Superior temporal gyrus (tissue), 1 donor: Measurements from ENCODE around the gene ARHGAP8.

Source experiments
- DNase-seq: peaks from one replicate; pipeline ENCODE4 v3.0.0-alpha.2; 2016; ENCODE audit errors: extremely low spot score

Gene ARHGAP8

DNA sequence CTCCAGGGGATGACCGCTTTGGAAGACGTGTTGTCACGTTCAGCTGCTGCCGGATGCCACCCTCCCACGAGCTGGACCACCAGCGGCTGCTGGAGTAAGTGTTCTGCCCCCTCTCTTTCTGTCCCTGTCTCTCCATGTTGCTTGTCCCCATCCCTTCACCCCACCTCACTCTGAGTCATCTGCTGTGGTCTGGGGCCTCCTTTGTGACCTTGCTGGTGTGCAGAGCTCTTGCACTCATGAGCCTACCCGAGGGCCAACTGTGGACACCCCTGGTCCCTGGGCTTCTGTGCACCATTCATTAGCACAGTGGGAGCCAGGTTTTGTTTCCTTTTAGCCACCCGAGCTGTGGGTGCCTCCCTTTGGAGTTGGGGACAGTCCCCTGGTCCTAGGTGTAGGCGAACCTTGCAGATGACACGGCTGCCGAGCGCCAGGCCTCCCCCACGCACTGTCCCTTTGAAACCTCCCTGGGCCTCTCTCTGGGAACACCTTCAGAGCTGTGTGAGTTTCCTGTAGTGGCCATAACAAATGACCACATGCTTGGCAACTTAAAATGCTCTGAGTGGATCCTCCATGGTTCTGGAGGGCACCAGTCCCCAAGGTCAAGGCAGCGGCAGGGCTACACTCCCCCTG lies 49.8 kb downstream of the ARHGAP8 start:
- no peak for DNase-seq

DNA sequence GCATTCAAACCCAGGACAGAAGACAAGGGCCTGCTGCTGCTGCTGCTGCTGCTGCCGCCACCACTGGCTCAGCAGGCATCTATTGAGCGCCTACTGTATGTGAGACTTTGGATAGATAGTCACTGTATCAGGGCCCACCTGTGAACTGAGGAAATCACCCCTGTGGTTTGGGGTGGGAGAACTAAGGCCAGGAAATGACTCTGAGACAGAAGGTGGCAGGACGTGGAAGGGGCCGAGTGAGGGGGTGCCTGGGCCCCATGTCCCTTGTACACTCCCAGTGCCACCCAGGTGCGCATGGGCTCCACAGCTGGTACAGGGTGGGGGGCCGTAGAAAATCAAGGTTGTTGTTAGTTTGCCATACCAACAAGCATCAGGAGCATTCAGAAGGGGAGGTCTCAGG lies 50.6 kb downstream of the ARHGAP8 start:
- no peak for DNase-seq

DNA sequence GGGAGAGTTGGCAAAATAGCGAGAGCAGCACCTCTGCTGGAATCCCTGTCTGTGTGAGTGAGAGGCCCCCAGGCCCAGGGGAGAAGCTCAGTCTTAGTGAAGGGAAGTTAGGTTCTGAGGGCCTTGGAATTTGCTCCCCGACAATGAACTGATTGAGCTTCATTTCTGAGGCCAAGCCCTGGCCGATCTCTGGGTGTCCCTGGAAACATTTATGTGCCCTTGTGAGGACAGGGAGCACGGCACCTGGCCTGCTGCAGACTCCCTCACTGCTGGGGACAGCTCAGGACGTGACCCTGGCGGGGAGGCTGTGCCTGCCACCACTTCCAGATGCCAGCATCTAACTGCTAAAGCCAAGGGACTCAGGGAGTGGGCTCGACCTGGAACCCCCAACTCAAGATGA lies 52.0 kb downstream of the ARHGAP8 start:
- DNase-seq: no peak

DNA sequence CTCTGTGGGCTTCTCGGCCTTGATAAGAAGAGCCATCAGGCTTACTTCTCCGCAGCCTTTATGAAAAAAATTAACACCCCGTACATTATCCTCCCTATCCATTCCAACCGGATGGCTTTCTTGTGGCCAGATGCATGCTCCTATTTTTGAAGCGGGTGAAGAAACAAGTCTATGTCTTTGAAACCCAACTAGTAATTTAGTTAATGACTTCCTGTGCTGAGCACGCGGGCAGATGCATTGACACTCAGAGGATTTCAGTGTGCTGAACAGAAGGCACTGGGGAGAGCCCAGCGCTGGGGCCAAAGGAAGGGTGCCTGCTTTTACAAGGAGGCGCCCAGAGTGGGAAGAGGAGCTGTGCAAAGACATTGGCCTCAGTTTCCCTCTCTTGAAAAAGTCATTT lies 53.3 kb downstream of the ARHGAP8 start:
- DNase-seq: no peak

DNA sequence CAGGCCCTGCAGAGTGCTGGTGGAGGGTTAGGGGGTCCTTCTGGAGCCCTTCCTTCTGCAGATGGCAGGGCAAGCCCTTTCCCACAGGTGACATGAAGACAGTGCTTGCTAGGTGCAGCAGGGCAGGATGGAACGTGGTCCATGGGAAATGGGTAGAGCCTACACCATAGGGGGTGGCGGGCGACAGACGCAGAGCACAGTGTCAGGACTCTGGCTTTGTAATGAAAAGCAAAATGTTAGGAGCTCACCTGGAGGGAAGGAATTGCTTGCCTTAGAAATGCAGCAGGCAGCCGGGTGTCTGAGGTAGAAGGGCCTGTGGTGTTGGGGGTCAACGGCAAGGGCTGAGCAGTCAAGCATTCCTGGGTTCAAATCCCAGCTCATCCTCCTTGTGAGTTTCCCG lies 54.9 kb downstream of the ARHGAP8 start:
- no peak for DNase-seq

DNA sequence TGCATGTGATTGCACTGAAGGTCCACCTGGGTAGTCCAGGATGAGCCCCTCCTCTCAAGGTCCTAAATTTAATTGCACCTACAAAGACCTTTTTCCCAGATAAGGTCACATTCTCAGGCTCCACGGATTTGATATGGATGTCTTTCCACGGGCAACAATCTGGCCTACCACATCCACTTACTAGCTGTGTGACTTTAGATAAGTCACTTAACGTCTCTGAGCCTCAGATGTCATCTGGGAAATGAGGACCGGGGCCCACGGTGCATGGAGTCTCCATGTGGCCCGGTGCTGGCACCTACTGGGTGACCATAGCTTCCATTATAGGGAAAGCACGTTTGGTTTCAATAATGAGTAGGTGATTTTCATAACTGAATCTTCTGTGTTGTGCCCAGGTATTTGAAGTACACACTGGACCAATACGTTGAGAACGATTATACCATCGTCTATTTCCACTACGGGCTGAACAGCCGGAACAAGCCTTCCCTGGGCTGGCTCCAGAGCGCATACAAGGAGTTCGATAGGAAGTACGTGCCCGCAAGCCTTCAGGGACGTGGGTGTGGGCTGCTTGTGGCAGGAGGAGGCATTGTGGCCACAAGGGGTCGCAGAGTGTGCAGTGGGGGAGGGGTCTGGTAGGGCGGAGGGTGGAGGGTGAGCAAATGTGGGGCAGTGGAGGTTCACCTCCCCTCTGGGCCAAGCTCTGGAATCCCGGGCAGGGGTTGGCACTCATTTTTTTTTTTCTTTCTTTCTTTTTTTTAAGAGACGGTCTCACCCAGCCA lies 55.7 kb downstream of the ARHGAP8 start:
- DNase-seq: no peak

DNA sequence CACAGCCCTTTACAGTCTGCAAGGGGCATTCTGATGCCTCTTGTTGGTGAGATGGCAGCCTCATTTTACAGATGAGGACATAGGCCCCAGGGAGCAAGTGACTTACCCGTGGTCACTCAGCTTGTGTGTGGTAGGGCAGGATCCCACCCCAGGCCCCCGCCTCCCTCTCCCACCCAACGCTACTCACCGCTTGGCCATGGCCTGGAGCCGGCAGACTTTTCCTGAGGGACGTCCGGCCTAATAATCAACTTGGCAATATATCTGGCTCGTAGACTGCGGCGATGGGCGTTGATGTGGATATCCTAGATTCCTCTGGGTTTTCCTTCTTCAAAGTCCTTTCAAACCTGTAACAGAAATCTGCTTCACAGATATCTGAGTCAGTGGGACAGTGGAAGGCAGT lies 57.1 kb downstream of the ARHGAP8 start:
- DNase-seq: no peak

DNA sequence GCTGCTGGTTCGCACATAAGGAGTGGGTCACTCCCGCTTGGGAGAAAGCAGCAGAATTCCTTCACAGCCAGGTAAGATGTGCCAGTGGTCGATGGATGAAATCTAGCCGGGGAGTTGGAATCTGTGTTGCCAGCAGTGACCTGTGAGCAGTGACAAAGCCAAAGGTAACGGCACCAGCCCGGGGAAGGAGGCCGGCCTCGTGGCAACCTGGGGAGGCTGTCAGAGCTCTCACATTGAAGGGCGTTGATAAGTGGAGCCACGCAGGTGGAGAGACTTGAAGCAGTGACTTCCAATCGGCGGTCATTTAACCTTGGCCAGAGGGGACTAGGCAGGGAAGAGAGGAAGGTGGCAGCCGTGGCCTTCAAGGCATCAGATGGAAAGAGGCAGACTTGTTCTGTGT lies 58.8 kb downstream of the ARHGAP8 start:
- no peak for DNase-seq

DNA sequence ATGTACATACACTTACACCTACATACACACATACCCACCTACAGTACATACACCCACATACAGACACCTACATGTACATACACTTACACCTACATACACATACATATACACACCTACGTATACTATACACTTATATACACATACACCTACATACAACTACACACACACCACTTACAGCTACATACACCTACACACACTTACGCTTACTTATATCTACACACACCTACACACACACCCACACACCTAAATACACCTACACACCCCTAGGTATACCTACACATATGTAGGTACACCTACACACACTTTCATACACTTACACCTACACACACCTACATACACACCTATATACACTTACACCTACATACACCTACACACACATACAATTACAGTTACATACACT lies 61.0 kb downstream of the ARHGAP8 start:
- no peak for DNase-seq

DNA sequence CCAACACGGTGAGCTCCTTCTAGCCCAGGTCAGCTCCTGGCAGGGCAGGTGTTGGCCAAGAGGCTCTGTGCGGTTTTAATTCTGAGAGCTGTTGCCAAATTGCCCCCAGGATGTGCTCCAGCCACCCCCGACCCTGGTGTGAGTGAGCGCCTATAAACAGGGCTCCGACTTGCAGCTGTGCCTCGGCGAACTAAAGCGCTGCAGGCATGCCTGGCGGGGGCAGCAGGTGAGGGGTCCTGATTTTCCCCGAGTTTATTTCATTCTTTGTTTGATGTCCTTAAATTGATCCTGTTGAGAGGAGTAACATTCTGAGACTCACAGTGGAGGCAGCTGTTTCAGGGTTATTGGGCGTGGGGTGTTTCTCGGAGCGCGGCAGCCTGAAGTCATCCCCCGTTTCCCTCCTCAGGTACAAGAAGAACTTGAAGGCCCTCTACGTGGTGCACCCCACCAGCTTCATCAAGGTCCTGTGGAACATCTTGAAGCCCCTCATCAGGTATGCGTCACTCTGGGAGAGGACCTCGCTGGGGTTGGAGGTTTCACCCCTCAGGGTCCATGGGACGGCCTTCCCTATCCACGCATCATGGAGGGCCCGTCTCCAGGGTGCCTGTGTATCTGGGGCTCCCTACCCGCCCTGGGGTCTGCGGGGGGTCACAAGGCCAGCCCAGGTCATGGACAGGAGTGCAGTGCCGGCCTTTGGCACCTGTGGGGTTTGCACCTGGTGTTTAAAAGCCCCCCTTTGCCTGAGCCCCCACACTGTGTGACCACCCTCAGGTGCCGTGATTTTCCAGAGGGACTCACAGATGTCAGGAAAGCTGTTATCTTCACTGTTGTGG lies 62.1 kb downstream of the ARHGAP8 start:
- no peak for DNase-seq

DNA sequence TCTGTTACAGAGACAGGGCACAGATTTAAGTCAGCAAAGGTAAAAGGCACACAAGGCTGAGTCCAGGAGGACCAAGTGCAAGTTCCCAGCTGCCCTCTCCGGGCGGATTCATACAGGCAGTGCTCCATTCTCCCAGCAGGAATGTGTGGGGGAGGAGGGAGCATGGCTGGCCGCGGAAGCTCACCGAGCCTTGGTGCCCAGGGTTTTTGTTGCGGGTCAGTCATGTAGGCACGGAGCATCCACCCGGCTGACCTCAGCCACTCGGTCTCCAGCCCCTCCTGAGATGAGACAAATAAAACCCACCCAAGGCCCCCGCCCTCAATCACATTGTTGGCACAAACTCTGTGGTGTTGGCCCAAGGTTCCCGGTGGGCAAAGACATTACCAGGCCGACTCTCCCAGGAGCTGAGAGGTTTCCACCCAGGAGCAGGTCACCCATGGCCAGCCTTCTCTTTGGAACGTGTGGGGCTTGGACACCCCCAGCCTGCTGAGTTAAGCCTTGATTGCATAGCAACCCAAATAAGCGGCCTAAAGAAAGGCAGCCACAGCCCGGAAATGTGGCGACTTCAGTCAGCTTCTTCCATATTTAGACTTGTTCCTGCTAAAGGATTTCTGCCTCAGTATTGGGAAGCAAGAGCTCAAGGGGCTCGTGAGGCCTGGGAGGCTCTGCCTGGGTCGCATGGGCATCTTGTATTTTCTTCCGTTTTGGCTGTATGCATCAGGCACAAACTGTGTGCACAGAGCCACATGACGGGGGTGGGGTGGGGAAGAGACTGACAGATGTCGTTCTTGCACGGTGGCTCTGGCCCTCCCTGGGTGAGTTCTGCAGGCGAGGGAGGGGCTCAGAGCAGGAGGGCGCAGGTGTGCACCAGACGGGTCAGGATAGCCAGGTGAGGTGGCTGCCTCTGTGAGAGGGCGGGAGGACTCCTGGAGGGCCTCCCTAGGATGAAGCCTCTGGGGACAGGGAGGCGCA lies 63.0 kb downstream of the ARHGAP8 start:
- no peak for DNase-seq

DNA sequence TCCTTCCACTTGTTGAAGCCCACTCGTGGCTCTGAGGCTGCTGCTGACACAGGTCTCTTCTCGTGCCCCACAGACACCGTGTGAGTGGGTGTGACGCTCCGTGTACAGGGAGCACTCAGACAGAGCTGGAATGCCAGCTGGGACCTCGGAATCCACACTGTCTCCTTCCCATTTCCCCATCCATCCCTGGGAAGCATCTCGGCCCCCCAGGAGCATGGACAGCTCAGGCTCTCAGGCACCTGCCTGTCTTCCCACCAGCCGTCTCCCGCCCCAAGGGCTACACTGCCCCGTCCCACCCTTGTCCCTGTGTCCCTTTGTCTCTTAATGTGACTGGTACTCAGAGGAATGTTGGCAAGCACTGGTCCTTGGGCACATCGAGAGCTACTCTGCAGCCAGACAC lies 63.8 kb downstream of the ARHGAP8 start:
- no peak for DNase-seq

DNA sequence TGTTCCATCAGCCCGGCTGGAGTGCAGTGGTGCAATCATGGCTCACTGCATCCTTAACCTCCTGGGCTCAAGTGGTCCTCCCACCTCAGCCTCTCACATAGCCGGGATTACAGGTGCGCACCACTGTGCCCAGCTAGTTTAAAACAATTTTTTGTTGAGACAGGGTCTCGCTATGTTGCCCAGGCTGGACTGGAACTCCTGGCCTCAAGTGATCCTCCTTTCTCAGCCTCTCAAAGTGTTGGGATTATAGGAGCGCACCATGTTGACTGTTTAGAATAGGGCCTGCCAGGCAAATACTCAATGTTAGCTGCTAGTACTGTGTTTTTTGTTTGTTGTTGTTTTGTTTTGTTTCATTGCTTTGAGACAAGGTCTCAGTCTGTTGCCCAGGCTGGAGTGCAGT lies 66.4 kb downstream of the ARHGAP8 start:
- DNase-seq: no peak

DNA sequence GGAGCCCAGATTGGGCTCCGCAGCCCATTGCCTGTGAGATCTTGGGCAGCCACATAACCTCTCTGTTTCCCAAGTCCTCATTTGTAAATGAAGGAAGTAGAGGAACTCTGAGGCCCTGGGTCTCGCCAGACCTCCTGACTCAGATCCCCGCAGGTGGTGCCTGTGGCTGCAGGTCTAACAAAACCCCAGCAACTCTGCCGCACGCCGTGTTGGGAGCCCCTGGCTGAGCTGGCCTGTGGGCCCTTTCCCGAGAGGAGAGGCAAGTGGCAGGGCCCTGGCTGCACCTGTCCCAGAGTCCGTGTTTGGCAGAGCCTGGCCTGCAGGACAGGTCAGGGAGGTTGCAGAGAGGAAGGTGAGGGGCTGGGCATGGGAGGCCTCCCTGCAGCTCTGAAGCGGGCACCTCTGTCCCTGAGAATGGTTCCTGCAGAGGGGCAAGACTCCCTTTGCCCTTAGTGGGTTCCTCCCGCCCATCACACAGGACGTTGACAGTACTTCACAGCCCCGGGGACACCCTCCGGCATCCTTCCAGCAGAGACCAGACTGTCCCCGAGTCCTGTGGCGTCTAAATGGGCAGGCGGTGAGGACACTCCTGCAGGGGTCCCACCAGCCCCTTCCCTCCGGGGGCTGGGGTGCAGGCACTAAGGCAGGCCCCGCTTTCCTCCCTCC lies 67.7 kb downstream of the ARHGAP8 start:
- no peak for DNase-seq

DNA sequence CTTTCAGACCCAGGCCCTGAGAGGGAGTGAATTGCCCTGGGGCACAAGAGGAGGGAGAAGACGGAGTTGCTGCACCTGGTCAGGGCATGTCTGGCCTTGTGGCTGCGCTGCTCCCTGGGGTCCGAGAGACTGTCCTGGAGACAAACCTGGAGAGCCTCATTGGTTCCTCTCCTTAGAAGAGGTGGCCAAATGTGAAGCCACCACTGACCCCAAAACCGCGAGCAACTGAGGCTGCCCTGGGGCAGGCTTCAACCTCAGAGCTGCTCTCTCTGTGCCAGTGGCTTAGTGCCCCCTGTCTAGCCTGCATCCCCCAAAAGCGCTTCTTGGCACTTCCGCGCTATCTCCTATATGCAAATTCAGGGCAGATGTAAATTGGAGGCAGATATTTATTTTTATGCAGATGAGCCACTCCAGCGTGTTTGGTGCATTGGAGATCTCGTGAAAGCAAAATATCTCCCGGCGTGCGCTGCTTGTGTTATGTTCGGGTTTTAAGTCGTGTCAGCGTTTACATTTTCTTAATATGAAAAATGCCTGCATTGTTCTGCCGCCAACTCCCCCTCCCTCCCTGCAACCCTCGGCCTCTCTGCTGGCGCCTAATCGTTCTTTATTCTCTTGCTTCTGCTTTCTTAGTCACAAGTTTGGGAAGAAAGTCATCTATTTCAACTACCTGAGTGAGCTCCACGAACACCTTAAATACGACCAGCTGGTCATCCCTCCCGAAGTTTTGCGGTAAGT lies 69.5 kb downstream of the ARHGAP8 start:
- DNase-seq: no peak

DNA sequence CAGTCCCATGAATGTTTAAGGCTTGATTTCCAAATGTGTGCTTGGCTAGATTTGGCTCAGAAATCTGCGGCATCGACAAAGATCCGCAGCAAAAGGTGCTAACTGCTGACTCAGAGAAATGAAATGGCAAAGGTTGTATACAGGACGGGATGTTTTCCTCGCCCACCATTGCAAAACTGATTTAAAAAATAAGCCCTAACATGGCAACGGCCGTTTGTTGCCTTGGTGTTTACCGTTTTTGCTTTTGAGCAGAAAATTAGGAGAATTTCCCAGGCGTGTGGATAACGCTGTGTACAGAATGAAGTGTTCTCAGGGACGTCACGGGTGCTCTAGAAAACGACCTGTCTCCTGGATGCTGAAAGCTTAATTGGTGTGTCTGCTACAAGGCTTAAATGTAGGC lies 70.2 kb downstream of the ARHGAP8 start:
- DNase-seq: no peak

DNA sequence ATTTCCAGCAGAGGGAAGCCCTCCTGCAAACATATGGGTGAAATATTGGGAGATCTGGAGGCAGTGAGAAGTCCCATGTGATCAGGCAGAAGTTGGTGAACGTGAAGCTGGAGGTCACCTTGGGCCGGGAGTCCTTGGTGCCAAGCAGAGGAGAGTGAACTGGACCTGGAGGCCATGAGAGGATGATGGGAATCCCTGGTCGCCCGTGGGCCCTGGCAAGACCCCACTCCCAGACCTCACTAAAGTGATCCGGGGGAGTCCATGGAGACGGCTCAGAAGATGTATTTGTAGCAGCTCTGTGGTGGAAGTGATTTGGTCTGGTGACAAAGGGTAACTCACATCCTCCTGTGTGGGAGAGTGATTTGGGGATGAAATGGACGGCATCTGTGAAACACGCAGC lies 71.0 kb downstream of the ARHGAP8 start:
- DNase-seq: no peak

DNA sequence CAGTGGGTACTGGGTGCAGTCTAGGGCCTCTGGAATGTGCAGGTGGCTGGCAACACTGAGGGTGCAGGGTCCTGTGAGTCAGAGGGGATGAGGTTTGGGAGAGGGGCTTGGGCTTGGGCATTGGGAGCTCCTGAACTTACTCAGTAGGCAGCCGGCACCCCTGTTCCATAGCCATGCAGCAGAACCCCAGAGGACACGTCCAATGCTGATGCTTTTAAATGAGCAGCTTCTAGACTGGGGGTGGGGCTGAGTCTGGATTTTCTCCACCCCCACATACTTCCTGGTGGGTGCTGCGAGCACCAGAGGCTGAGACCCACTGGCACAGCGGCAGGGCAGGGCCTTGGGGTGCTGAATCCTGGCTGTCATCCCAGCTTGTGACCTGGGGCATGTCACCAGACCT lies 71.4 kb downstream of the ARHGAP8 start:
- no peak for DNase-seq

DNA sequence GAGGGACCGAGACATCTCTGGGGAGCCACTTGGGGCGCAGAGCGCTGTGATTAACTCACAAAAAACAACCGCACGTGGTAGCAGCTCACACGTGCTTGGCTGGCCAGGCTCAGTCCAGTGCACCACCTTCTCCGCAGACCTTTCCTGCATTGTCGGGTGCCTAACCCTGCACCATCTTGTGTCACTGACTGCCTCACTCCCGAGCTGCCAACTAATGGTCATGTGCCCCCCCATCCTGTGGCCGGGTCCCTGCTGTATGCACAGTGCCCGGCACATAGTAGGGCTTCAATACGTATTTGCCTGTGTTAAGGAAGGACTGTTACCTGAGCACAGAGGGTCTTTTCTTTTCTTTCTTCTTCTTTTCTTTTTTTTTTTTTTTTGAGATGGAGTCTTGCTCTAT lies 71.9 kb downstream of the ARHGAP8 start:
- no peak for DNase-seq
